Vagina (tissue), 2 donors: ENCODE measurements around the gene FRRS1L.

Experiments
- CTCF ChIP-seq, 3 experiments: fragments of 450-650 bp in 2 of 3; fragments of 200-600 bp in 1 of 3; sonication (generic) in 1 of 3; IDR thresholded peaks; one replicate each; pipeline ENCODE4 v1.5.1; 2017 to 2019; ENCODE audit warnings: antibody characterized with exemption in 3 of 3, mild to moderate bottlenecking in 2 of 3, moderate library complexity in 2 of 3
- POLR2A ChIP-seq, 2 donors: fragments of 450-650 bp; IDR thresholded peaks; one replicate each; pipeline ENCODE4 v1.6.1; 2017; ENCODE audit warnings: antibody characterized with exemption in 2 of 2, mild to moderate bottlenecking in 2 of 2, moderate library complexity in 2 of 2
- POLR2AphosphoS5 ChIP-seq, 2 donors: sonication (generic); formaldehyde crosslinking; IDR thresholded peaks; one replicate each; pipeline ENCODE4 v1.9.0; 2017; ENCODE audit warnings: antibody characterized with exemption in 2 of 2, mild to moderate bottlenecking in 2 of 2, low read depth in 1 of 2; ENCODE audit not compliant: insufficient read depth in 1 of 2

- no peak for TF ChIP-seq CTCF (IDR thresholded peaks at IDR 0.05)
- no peak for TF ChIP-seq POLR2A (IDR thresholded peaks at IDR 0.05)
- TF ChIP-seq POLR2AphosphoS5 (IDR thresholded peaks at IDR 0.05; ENCODE audit: insufficient read depth in 1 of 2, low read depth in 1 of 2) = no peak
Observed at GRCh38 chr9:109134167-109134578, 32.9 kb downstream of the FRRS1L start.
